AG04449 (cell line): Measurements from ENCODE around the gene KCNJ15.

ENCODE experiments used
- CTCF ChIA-PET: fragments of 350-600 bp; formaldehyde crosslinking; extraction: SDS; loops from one replicate; lab custom pipeline; 2021; ENCODE audit warnings: antibody characterized with exemption; lab: Yijun Ruan, JAX
- POLR2A ChIA-PET: fragments of 400-600, 350-600 bp; formaldehyde crosslinking; extraction: SDS; loops from one replicate; lab custom pipeline; 2020; ENCODE audit warnings: antibody characterized with exemption, inconsistent platforms; lab: Yijun Ruan, JAX
- DNase-seq: peaks from one replicate; pipeline ENCODE4 v3.0.0-alpha.2; 2010; ENCODE audit warnings: low read depth, low spot score
- H3K4me3 ChIP-seq: 2 replicates; pipeline ENCODE4 v1.5.1; 2011; ENCODE audit warnings: low read depth, mild to moderate bottlenecking, control low read depth, low read length
- TF ChIP-seq, protein P1 (sequence below): IDR thresholded peaks from one replicate; pipeline ENCODE4 v1.5.1; 2011; ENCODE audit warnings: mild to moderate bottlenecking, moderate library complexity, low read length, control low read depth, inconsistent platforms; ENCODE audit not compliant: insufficient read depth; ENCODE audit errors: missing control alignments

KCNJ15 gene

DNA sequence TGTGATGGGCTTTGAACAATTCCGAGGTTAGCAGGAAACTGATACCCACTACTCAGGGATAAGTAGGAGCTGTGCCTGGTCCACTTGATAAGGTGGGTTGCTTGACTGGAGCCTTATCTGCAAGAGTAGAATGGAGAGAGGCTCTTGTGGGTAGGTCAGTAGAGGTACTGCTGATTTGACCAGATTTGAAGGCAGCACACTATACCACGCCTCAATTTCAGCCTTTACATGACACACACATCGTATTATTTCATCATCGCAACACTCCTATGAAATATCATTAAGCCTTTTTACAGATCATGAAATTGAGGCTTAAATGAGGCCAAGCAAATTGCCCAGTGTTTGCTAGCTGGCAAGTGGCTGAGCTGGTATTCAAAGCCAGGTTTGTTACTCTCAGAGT lies 69.6 kb downstream of the KCNJ15 start:
- POLR2A ChIA-PET, result interaction anchor here (2.1 kb wide), 1 partner anchor 19 kb away, joined by 5 read pairs; no protein-coding TSS in a partner anchor

GRCh38 chr21:38326899-38327298 lies 70.1 kb downstream of the KCNJ15 start:
- TF ChIP-seq, protein P1, sequence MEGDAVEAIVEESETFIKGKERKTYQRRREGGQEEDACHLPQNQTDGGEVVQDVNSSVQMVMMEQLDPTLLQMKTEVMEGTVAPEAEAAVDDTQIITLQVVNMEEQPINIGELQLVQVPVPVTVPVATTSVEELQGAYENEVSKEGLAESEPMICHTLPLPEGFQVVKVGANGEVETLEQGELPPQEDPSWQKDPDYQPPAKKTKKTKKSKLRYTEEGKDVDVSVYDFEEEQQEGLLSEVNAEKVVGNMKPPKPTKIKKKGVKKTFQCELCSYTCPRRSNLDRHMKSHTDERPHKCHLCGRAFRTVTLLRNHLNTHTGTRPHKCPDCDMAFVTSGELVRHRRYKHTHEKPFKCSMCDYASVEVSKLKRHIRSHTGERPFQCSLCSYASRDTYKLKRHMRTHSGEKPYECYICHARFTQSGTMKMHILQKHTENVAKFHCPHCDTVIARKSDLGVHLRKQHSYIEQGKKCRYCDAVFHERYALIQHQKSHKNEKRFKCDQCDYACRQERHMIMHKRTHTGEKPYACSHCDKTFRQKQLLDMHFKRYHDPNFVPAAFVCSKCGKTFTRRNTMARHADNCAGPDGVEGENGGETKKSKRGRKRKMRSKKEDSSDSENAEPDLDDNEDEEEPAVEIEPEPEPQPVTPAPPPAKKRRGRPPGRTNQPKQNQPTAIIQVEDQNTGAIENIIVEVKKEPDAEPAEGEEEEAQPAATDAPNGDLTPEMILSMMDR, result no peak
- ChIA-PET CTCF (interaction anchor here (0.7 to 3.3 kb wide), 3 partner anchors 11 to 117 kb away, joined by 3 to 17 read pairs (median 4); no protein-coding TSS in a partner anchor), POLR2A (no interaction called here)
- H3K4me3 ChIP-seq, result no peak overlapping the region
- no peak for DNase-seq

More for the DNA sequence above, 69.6 kb downstream of the KCNJ15 start:
- TF ChIP-seq, protein P1, result no peak
- H3K4me3 ChIP-seq, result no peak overlapping the region
- no peak for DNase-seq
- CTCF ChIA-PET, result interaction anchor here (0.7 to 3.7 kb wide), 4 partner anchors 12 to 116 kb away, joined by 3 to 17 read pairs (median 8); no protein-coding TSS in a partner anchor

DNA sequence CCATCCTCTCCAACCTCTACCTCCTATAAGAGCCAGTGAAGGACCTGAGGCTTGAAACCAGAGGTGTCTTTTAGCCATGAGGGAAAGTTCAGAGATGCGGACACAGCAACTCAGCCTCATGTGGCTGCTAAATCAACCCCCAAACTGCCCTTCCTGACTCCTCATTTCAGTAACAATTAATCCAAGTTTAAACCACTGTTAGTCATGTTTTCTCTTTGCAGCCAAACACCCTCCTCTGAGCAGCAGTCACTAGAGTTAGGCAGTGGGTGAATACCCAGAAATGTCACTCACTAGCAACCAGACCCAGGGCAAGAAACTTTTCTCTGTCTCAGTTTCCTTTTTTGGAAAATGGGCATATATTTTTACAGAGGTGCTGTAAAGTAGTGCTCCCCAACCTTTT lies 71.2 kb downstream of the KCNJ15 start:
- TF ChIP-seq, protein P1, result no peak
- ChIA-PET CTCF (interaction anchor here (1.3 to 3.3 kb wide), 3 partner anchors 24 to 169 kb away, joined by 4 to 17 read pairs (median 5); no protein-coding TSS in a partner anchor), POLR2A (interaction anchor here (1.0 kb wide), 1 partner anchor 24 kb away, joined by 4 read pairs; no protein-coding TSS in a partner anchor)
- DNase-seq, result no peak
- H3K4me3 ChIP-seq, result no peak overlapping the region

DNA sequence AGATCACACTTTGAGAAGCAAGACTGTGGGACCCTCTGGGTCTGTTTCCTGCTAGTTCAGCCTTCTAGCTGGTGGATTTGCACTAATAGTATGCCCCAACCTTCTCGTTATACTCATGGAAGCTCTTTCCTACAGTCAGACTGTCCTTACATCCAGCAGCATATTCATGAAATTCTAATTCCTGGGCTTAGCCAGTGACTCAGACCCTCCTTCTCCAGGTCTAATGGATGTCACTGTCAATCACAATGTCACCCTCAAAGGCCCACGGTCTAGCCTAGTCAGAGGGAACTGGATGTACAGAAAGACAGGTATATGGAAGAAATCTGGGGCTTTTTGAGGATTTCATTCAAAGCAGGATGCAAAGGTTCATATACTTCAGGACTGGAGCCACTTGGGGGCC lies 72.4 kb downstream of the KCNJ15 start:
- no peak overlapping the region for H3K4me3 ChIP-seq
- ChIA-PET POLR2A (interaction anchor here (0.7 kb wide), 1 partner anchor 14 kb away, joined by 3 read pairs; no protein-coding TSS in a partner anchor), CTCF (interaction anchor here (0.5 to 1.7 kb wide), 7 partner anchors 15 to 652 kb away, joined by 3 to 7 read pairs (median 5); no protein-coding TSS in a partner anchor)
- TF ChIP-seq, protein P1, result no peak
- DNase-seq, result no peak

DNA sequence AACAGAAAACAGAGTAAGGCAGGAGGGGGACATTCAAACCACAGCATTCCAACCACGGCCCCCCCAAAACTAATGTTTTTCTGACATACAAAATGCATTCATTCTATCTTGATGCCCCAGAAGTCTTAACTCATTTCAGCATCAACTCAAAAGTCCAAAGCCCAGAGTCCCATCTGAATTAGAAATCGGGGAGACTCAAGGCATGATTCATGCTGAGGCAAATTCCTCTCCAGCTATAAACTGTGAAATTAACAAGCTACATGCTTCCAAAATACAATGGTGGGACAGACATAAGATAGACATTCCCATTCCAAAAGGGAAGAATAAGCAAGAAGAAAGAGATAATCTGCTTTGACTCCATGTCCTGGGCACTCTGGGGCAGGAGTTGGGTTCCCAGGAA lies 73.9 kb downstream of the KCNJ15 start:
- POLR2A ChIA-PET, result no interaction called here

More for the DNA sequence above, 73.9 kb downstream of the KCNJ15 start:
- CTCF ChIA-PET, result interaction anchor here (1.4 to 1.5 kb wide), 2 partner anchors 22 to 25 kb away, joined by 5 to 7 read pairs; no protein-coding TSS in a partner anchor
- H3K4me3 ChIP-seq, result no peak overlapping the region
- DNase-seq, result no peak
- TF ChIP-seq, protein P1, result no peak
